GM19025 (cell line): Measurements from ENCODE around the gene SND1.
"Not testable (repeated sequence)": the region's sequence is repeated elsewhere in the genome, so short reads cannot be mapped to it uniquely, and the experiment has no call there.

Experiments
- ATAC-seq: cut with Tn5 transposase; IDR thresholded peaks from one replicate; pipeline ENCODE4 v1.9.1; 2021; ENCODE audit warnings: mild to moderate bottlenecking, low read depth, moderate library complexity; ENCODE audit not compliant: unreplicated experiment

SND1 gene

GRCh38 chr7:127652333-127653248, 597 bp downstream of the SND1 start:
- ATAC-seq: peak; percentile 8

GRCh38 chr7:127653396-127653795, 1.4 kb downstream of the SND1 start:
- no peak for ATAC-seq

- no peak for ATAC-seq
Measured at GRCh38 chr7:127654404-127655394, 2.7 kb downstream of the SND1 start.

- ATAC-seq: no peak
Measured at GRCh38 chr7:127655720-127656119, 3.7 kb downstream of the SND1 start.

- no peak for ATAC-seq
Measured at GRCh38 chr7:127657500-127657899, 5.5 kb downstream of the SND1 start.

GRCh38 chr7:127658970-127659630, 7.1 kb downstream of the SND1 start:
- no peak for ATAC-seq

GRCh38 chr7:127665922-127666321, 13.9 kb downstream of the SND1 start:
- no peak for ATAC-seq

GRCh38 chr7:127666602-127667001, 14.6 kb downstream of the SND1 start:
- no peak for ATAC-seq

- ATAC-seq: no peak
Measured at GRCh38 chr7:127667017-127667670, 15.2 kb downstream of the SND1 start.

GRCh38 chr7:127667759-127668530, 16.0 kb downstream of the SND1 start:
- ATAC-seq: no peak

- ATAC-seq: no peak
Measured at GRCh38 chr7:127671341-127671740, 19.3 kb downstream of the SND1 start.

GRCh38 chr7:127673902-127674301, 21.9 kb downstream of the SND1 start:
- no peak for ATAC-seq

GRCh38 chr7:127674361-127674760, 22.4 kb downstream of the SND1 start:
- ATAC-seq: no peak

GRCh38 chr7:127674923-127675322, 22.9 kb downstream of the SND1 start:
- not testable (repeated sequence) for ATAC-seq

- ATAC-seq: no peak
Measured at GRCh38 chr7:127675721-127676120, 23.7 kb downstream of the SND1 start.

- no peak for ATAC-seq
Measured at GRCh38 chr7:127677433-127678230, 25.6 kb downstream of the SND1 start.

- no peak for ATAC-seq
Measured at GRCh38 chr7:127678337-127678736, 26.3 kb downstream of the SND1 start.

- peak; percentile 74 for ATAC-seq
Measured at GRCh38 chr7:127678947-127679346, 27.0 kb downstream of the SND1 start.

GRCh38 chr7:127680983-127681382, 29.0 kb downstream of the SND1 start:
- ATAC-seq: no peak
